ENCODE measurements around the gene MSH5. TPM values are rescaled to one million over a fixed set of nuclear protein-coding genes. Genes with fewer than 3 reads are reported as not detected.

The MSH5 gene
- polyA plus RNA-seq, 1 donor (not counting 4 experiments of a cell fraction or from before 2014, with no cell fraction given), result 14.8 TPM

- peak overlapping the region in 2 of 3 experiments; percentile 37 to 43 for H3K4me3 ChIP-seq (ENCODE audit: control insufficient read depth in 2 of 3, extremely low read depth in 1 of 3, insufficient read depth in 2 of 3, low read depth in 1 of 3, low read length in 3 of 3)
- peaks cover 13 to 30% of the 10 kb centered on the region in 2 experiments for H3K36me3 ChIP-seq (ENCODE audit: control insufficient read depth in 2 of 2, extremely low read depth in 1 of 2, insufficient read depth in 2 of 2, low read length in 2 of 2)
- no peaks in the 10 kb centered on the region for H3K27me3 ChIP-seq (ENCODE audit: control insufficient read depth, extremely low read depth, insufficient read depth, low read length)
- peaks cover 39% of the 10 kb centered on the region for H3K4me1 ChIP-seq (ENCODE audit: control insufficient read depth, extremely low read depth, insufficient read depth, low read length)
- H3K27ac ChIP-seq (ENCODE audit: control insufficient read depth, insufficient read depth, low read length), result peak overlapping the region; percentile 80
- TF ChIP-seq CTCF (optimal IDR thresholded peaks at IDR 0.05 in 1 of 3, IDR thresholded peaks at IDR 0.05 in 1 of 3, conservative IDR thresholded peaks at IDR 0.05 in 1 of 3; ENCODE audit: extremely low read depth in 1 of 3, insufficient read depth in 2 of 3, low read length in 3 of 3), result peak in 1 of 3 experiments; percentile 40
- TF ChIP-seq EZH2 (IDR thresholded peaks at IDR 0.05; ENCODE audit: low read length), result no peak
- FAIRE-seq (peak; percentile 60), DNase-seq (ENCODE audit: low read depth, low spot score) (no peak)
- H3K9ac ChIP-seq (ENCODE audit: control insufficient read depth, extremely low read depth, insufficient read depth, low read length), result peak overlapping the region; percentile 64
- peaks cover 11% of the 10 kb centered on the region for H4K20me1 ChIP-seq (ENCODE audit: control insufficient read depth, extremely low read depth, insufficient read depth, low read length)
- peak overlapping the region; percentile 77 for H3K4me2 ChIP-seq (ENCODE audit: control insufficient read depth, extremely low read depth, insufficient read depth, low read depth, low read length)
- H3K9me1 ChIP-seq (ENCODE audit: control insufficient read depth, extremely low read depth, insufficient read depth, low read length), result peaks cover 2% of the 10 kb centered on the region
- dilution Hi-C loops (cut with MboI; ENCODE audit: extremely low pct_ligation_motif_present, low sequenced_read_pairs), result no loop called here
- H3K79me2 ChIP-seq (ENCODE audit: control insufficient read depth, insufficient read depth, low read length), result peaks cover 36% of the 10 kb centered on the region
- no peaks in the 10 kb centered on the region for H3K9me3 ChIP-seq (ENCODE audit: control insufficient read depth, low read depth, low read length)
- H2AFZ ChIP-seq (ENCODE audit: control insufficient read depth, low read length), result peak overlapping the region; percentile 65
Observed at GRCh38 chr6:31737991-31738979, 1.5 kb upstream of the MSH5 start.

GRCh38 chr6:31740397-31741223 lies 805 bp downstream of the MSH5 start:
- FAIRE-seq (no peak), DNase-seq (ENCODE audit: low read depth, low spot score) (no peak)
- no peaks in the 10 kb centered on the region for H3K9me3 ChIP-seq (ENCODE audit: control insufficient read depth, low read depth, low read length)
- peak overlapping the region; percentile 87 for H2AFZ ChIP-seq (ENCODE audit: control insufficient read depth, low read length)
- H3K4me3 ChIP-seq (ENCODE audit: control insufficient read depth in 2 of 3, extremely low read depth in 1 of 3, insufficient read depth in 2 of 3, low read depth in 1 of 3, low read length in 3 of 3), result peak overlapping the region; percentile 72 to 88 (median 87)
- H3K27ac ChIP-seq (ENCODE audit: control insufficient read depth, insufficient read depth, low read length), result peak overlapping the region; percentile 83
- no peaks in the 10 kb centered on the region for H4K20me1 ChIP-seq (ENCODE audit: control insufficient read depth, extremely low read depth, insufficient read depth, low read length)
- H3K27me3 ChIP-seq (ENCODE audit: control insufficient read depth, extremely low read depth, insufficient read depth, low read length), result no peaks in the 10 kb centered on the region
- H3K9me1 ChIP-seq (ENCODE audit: control insufficient read depth, extremely low read depth, insufficient read depth, low read length), result no peaks in the 10 kb centered on the region
- peak overlapping the region; percentile 81 for H3K4me2 ChIP-seq (ENCODE audit: control insufficient read depth, extremely low read depth, insufficient read depth, low read depth, low read length)
- H3K79me2 ChIP-seq (ENCODE audit: control insufficient read depth, insufficient read depth, low read length), result peaks cover 13% of the 10 kb centered on the region
- peak overlapping the region; percentile 88 for H3K9ac ChIP-seq (ENCODE audit: control insufficient read depth, extremely low read depth, insufficient read depth, low read length)
- dilution Hi-C loops (cut with MboI; ENCODE audit: extremely low pct_ligation_motif_present, low sequenced_read_pairs), result no loop called here
- peaks cover 2 to 17% of the 10 kb centered on the region in 2 experiments for H3K36me3 ChIP-seq (ENCODE audit: control insufficient read depth in 2 of 2, extremely low read depth in 1 of 2, insufficient read depth in 2 of 2, low read length in 2 of 2)
- H3K4me1 ChIP-seq (ENCODE audit: control insufficient read depth, extremely low read depth, insufficient read depth, low read length), result peaks cover 26% of the 10 kb centered on the region
- TF ChIP-seq EZH2 (IDR thresholded peaks at IDR 0.05; ENCODE audit: low read length) (no peak), CTCF (optimal IDR thresholded peaks at IDR 0.05 in 1 of 3, IDR thresholded peaks at IDR 0.05 in 1 of 3, conservative IDR thresholded peaks at IDR 0.05 in 1 of 3; ENCODE audit: extremely low read depth in 1 of 3, insufficient read depth in 2 of 3, low read length in 3 of 3) (no peak)

Measured in keratinocyte (primary cell).